ENCODE results near the gene POLA1. TPM values are rescaled to one million over a fixed set of nuclear protein-coding genes. Genes with fewer than 3 reads are reported as not detected.

Gene POLA1
- total RNA-seq, 4 donors from 2014 or later, result 1.2 to 9.1 (median 5.4) TPM

- H3K4me1 ChIP-seq, result peaks cover 0 to 8% (median 2%) of the 10 kb centered on the region in 4 donors
- no peaks in the 10 kb centered on the region for H3K36me3 ChIP-seq
- in situ Hi-C loops (cut with MboI; ENCODE audit: low pct_ligation_motif_present in 1 of 4, low pct_unique_long_range_greater_than_20kb in 1 of 4, low sequenced_read_pairs in 3 of 4), result no loop called here
- H3K9me3 ChIP-seq, result no peaks in the 10 kb centered on the region
- no peak overlapping the region for H3K27ac ChIP-seq
- DNase-seq, result no peak
- intact Hi-C loops (cut with DNase I; ENCODE audit: low total_unique reads), result no loop called here
- no peaks in the 10 kb centered on the region for H3K27me3 ChIP-seq
- no peak for TF ChIP-seq EP300 (IDR thresholded peaks at IDR 0.05; ENCODE audit: low read depth)
- 78% methylated on average over 6 of the region's 6 CpGs; no CpG with 5 or more reads in 1 of the 2 donors for WGBS, 2 donors (ENCODE audit: low coverage in 1 of 2)
- H3K4me3 ChIP-seq, result no peak overlapping the region
Measured at GRCh38 chrX:24696294-24696693, 2.6 kb downstream of the POLA1 start.

GRCh38 chrX:24702362-24703184, 8.9 kb downstream of the POLA1 start:
- 71% methylated on average over 3 of the region's 3 CpGs; no CpG with 5 or more reads in 1 of the 2 donors for WGBS, 2 donors (ENCODE audit: low coverage in 1 of 2)
- Histone ChIP-seq H3K36me3 (no peaks in the 10 kb centered on the region), H3K4me3 (no peak overlapping the region), H3K9me3 (no peaks in the 10 kb centered on the region), H3K27ac (no peak overlapping the region), H3K4me1 (no peaks in the 10 kb centered on the region), H3K27me3 (no peaks in the 10 kb centered on the region)
- in situ Hi-C loops (cut with MboI; ENCODE audit: low pct_ligation_motif_present in 1 of 4, low pct_unique_long_range_greater_than_20kb in 1 of 4, low sequenced_read_pairs in 3 of 4), result no loop called here
- no peak for TF ChIP-seq POLR2AphosphoS5 (IDR thresholded peaks at IDR 0.05)
- no peak for TF ChIP-seq POLR2A (IDR thresholded peaks at IDR 0.05)
- no peak for TF ChIP-seq CTCF (IDR thresholded peaks at IDR 0.05)
- no peak for TF ChIP-seq EP300 (IDR thresholded peaks at IDR 0.05; ENCODE audit: low read depth)
- intact Hi-C loops (cut with DNase I; ENCODE audit: low total_unique reads), result no loop called here
- no peak for DNase-seq

GRCh38 chrX:24703185-24703494, 9.4 kb downstream of the POLA1 start:
- in situ Hi-C loops (cut with MboI; ENCODE audit: low pct_ligation_motif_present in 1 of 4, low pct_unique_long_range_greater_than_20kb in 1 of 4, low sequenced_read_pairs in 3 of 4), result no loop called here
- no peak overlapping the region for H3K4me3 ChIP-seq
- H3K9me3 ChIP-seq, result no peaks in the 10 kb centered on the region
- H3K27me3 ChIP-seq, result no peaks in the 10 kb centered on the region
- H3K36me3 ChIP-seq, result no peaks in the 10 kb centered on the region
- H3K27ac ChIP-seq, result no peak overlapping the region
- TF ChIP-seq POLR2A (IDR thresholded peaks at IDR 0.05) (no peak), EP300 (IDR thresholded peaks at IDR 0.05; ENCODE audit: low read depth) (no peak), POLR2AphosphoS5 (IDR thresholded peaks at IDR 0.05) (no peak), CTCF (IDR thresholded peaks at IDR 0.05) (no peak)
- no peaks in the 10 kb centered on the region for H3K4me1 ChIP-seq
- WGBS, 2 donors (ENCODE audit: low coverage in 1 of 2), result 73 to 91% methylated on average over 5 of the region's 5 CpGs
- no peak for DNase-seq
- intact Hi-C loops (cut with DNase I; ENCODE audit: low total_unique reads), result no loop called here

- H3K36me3 ChIP-seq, result no peaks in the 10 kb centered on the region
- intact Hi-C loops (cut with DNase I; ENCODE audit: low total_unique reads) (no loop called here), in situ Hi-C loops (cut with MboI; ENCODE audit: low pct_ligation_motif_present in 1 of 4, low pct_unique_long_range_greater_than_20kb in 1 of 4, low sequenced_read_pairs in 3 of 4) (no loop called here)
Measured at GRCh38 chrX:24718771-24719170, 25.1 kb downstream of the POLA1 start.

More at GRCh38 chrX:24718771-24719170, 25.1 kb downstream of the POLA1 start:
- Histone ChIP-seq H3K4me3 (no peak overlapping the region), H3K4me1 (no peaks in the 10 kb centered on the region), H3K27me3 (no peaks in the 10 kb centered on the region), H3K9me3 (no peaks in the 10 kb centered on the region), H3K27ac (no peak overlapping the region)
- WGBS, 2 donors (ENCODE audit: low coverage in 1 of 2), result 88 to 94% methylated on average over 2 to 4 of the region's 4 CpGs
- no peak for DNase-seq
- TF ChIP-seq CTCF (IDR thresholded peaks at IDR 0.05) (no peak), POLR2AphosphoS5 (IDR thresholded peaks at IDR 0.05) (no peak), EP300 (IDR thresholded peaks at IDR 0.05; ENCODE audit: low read depth) (no peak), POLR2A (IDR thresholded peaks at IDR 0.05) (no peak)

Measured in transverse colon (tissue), 4 donors.